ENCODE data around the gene SFXN4. TPM values are rescaled to one million over a fixed set of nuclear protein-coding genes. Genes with fewer than 3 reads are reported as not detected.
"Not testable (repeated sequence)": the region's sequence is repeated elsewhere in the genome, so short reads cannot be mapped to it uniquely, and the experiment has no call there.

The SFXN4 gene
- total RNA-seq, 6 experiments from 2014 or later = 16.0 to 152 (median 23.8) TPM

GRCh38 chr10:119101366-119102098, 64.0 kb downstream of the SFXN4 start:
- Histone ChIP-seq H3K9me3 (no peaks in the 10 kb centered on the region), H3K4me1 (peaks cover 0 to 11% (median 0%) of the 10 kb centered on the region in 4 donors), H3K27ac (no peak overlapping the region), H3K36me3 (no peaks in the 10 kb centered on the region), H3K4me3 (no peak overlapping the region), H3K27me3 (no peaks in the 10 kb centered on the region)
- ATAC-seq (no peak), DNase-seq (no peak)
- 71% methylated on average over 9 of the region's 10 CpGs for WGBS (ENCODE audit: insufficient coverage, low coverage, low lambda C conversion rate, missing lambda C conversion rate)
- intact Hi-C loops (cut with DNase I) = no loop called here
- TF ChIP-seq POLR2A (IDR thresholded peaks at IDR 0.05) (no peak), CTCF (IDR thresholded peaks at IDR 0.05) (no peak)

GRCh38 chr10:119100434-119101238, 64.9 kb downstream of the SFXN4 start:
- DNase-seq (no peak), ATAC-seq (peak in 2 of 4 donors; percentile 14 to 22)
- peak overlapping the region in 1 of 3 donors; percentile 22 for H3K27ac ChIP-seq
- H3K9me3 ChIP-seq = no peaks in the 10 kb centered on the region
- no peaks in the 10 kb centered on the region for H3K36me3 ChIP-seq
- no peaks in the 10 kb centered on the region for H3K27me3 ChIP-seq
- H3K4me1 ChIP-seq = peaks cover 0 to 8% (median 0%) of the 10 kb centered on the region in 4 donors
- intact Hi-C loops (cut with DNase I) = no loop called here
- no peak for TF ChIP-seq POLR2A (IDR thresholded peaks at IDR 0.05)
- TF ChIP-seq CTCF (IDR thresholded peaks at IDR 0.05) = no peak
- 53% methylated on average over 3 of the region's 3 CpGs for WGBS (ENCODE audit: insufficient coverage, low coverage, low lambda C conversion rate, missing lambda C conversion rate)
- no peak overlapping the region for H3K4me3 ChIP-seq

GRCh38 chr10:119098576-119098975, 66.9 kb downstream of the SFXN4 start:
- no peak overlapping the region for H3K27ac ChIP-seq
- H3K9me3 ChIP-seq = no peaks in the 10 kb centered on the region
- DNase-seq (no peak), ATAC-seq (no peak)
- 89% methylated on average over 3 of the region's 3 CpGs for WGBS (ENCODE audit: insufficient coverage, low coverage, low lambda C conversion rate, missing lambda C conversion rate)
- no peak overlapping the region for H3K4me3 ChIP-seq
- TF ChIP-seq CTCF (IDR thresholded peaks at IDR 0.05) (no peak), POLR2A (IDR thresholded peaks at IDR 0.05) (no peak)
- H3K36me3 ChIP-seq = no peaks in the 10 kb centered on the region
- intact Hi-C loops (cut with DNase I) = no loop called here
- no peaks in the 10 kb centered on the region for H3K27me3 ChIP-seq
- H3K4me1 ChIP-seq = no peaks in the 10 kb centered on the region

- H3K4me3 ChIP-seq; H3K36me3 ChIP-seq; H3K4me1 ChIP-seq; H3K27me3 ChIP-seq; intact Hi-C loops (cut with DNase I); DNase-seq; H3K9me3 ChIP-seq; H3K27ac ChIP-seq; ATAC-seq: not testable (repeated sequence)
- WGBS (ENCODE audit: insufficient coverage, low coverage, low lambda C conversion rate, missing lambda C conversion rate) = 80% methylated on average over 5 of the region's 12 CpGs
Measured at GRCh38 chr10:119096641-119097415, 68.7 kb downstream of the SFXN4 start.

Measured in right lobe of liver (tissue), 6 donors.